H7 (cell line): Measurements from ENCODE around the gene LPP. TPM values are rescaled to one million over a fixed set of nuclear protein-coding genes. Genes with fewer than 3 reads are reported as not detected.
"Not testable (repeated sequence)": the region's sequence is repeated elsewhere in the genome, so short reads cannot be mapped to it uniquely, and the experiment has no call there.

Experiments
- DNase-seq: peaks from one replicate; pipeline ENCODE4 v3.0.0; 2012
- H3K27me3 ChIP-seq: 2 replicates; pipeline ENCODE4 v1.6.0; 2011; ENCODE audit warnings: mild to moderate bottlenecking, low read length; ENCODE audit not compliant: control insufficient read depth, insufficient read depth
- H3K36me3 ChIP-seq: replicated peaks from 2 replicates; pipeline ENCODE4 v1.5.1; 2011; ENCODE audit warnings: low read length; ENCODE audit not compliant: control insufficient read depth, insufficient read depth
- H3K4me3 ChIP-seq: 2 replicates; pipeline ENCODE4 v1.5.1; 2011; ENCODE audit warnings: low read depth, mild to moderate bottlenecking, control low read depth, low read length, moderate library complexity; ENCODE audit not compliant: insufficient read depth
- total RNA-seq: library from RNA; depleted of rRNA; stranded (reverse); fragments of >200 nt; shearing (Covaris generic); gene quantifications from 2 replicates; pipeline ENCODE4 v1.2.3, GENCODE V29; 2014

The LPP gene
- total RNA-seq, 1 experiment from 2014 or later: 14.5 TPM

DNA sequence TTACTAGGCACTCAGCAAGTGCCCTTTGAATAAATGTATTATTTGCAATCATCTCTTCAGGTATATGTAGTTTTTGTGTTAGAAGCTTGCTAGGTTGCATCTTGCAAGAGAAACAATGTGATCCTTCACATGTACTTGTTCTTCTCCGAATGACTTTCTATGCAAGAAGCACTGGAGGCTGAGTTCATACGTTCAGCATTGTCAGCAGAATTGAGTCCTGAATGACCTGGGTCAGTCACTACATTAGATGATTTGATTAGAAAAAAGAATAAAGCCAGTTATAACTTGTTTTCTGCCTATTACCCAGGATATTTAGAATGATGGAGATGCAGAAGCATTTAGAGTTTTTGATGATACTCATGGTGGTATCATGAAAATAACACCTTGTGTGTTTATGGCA is 538.7 kb downstream of the LPP start:
- no peak for DNase-seq
- Histone ChIP-seq H3K36me3 (no peaks in the 10 kb centered on the region), H3K27me3 (no peaks in the 10 kb centered on the region), H3K4me3 (no peak overlapping the region)

DNA sequence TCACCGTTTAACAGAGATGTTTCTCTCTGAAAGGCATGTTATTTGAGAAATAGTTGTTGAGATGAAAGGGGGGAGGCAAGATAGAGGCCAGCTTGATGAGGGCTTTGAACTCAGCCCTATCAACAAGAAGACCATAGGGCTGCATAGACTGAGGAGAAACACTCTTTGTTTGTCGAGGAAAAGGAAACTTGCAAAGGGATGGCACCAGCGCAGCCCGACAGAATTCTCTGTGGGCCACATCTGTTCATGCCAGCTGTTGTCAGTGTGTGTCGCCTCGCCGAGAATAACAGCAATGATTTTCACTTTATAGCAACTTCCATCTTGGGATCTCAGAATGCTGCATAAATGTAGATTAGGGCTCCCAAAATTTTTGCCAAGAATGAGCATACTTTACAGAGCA is 539.5 kb downstream of the LPP start:
- DNase-seq: no peak
- Histone ChIP-seq H3K36me3 (no peaks in the 10 kb centered on the region), H3K4me3 (no peak overlapping the region), H3K27me3 (no peaks in the 10 kb centered on the region)

DNA sequence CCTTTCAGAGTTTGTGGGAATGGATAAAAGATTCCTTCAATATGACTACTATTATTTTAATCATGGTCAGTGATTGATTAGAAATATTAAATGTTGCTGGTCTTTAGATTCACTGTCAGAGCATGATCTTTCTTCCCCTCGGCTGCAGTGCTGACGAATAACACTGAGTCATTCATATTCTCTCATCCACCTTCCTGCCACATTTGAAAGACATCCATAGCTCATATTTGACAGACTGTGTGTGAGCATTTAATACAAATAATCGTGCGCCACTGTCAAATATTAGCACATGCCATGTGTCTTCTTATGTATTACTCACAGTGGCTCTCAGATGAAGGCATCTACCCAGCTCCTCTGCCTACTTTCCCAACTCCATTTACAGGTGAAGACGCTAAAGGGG is 541.3 kb downstream of the LPP start:
- no peaks in the 10 kb centered on the region for H3K27me3 ChIP-seq
- no peaks in the 10 kb centered on the region for H3K36me3 ChIP-seq
- no peak overlapping the region for H3K4me3 ChIP-seq
- no peak for DNase-seq

DNA sequence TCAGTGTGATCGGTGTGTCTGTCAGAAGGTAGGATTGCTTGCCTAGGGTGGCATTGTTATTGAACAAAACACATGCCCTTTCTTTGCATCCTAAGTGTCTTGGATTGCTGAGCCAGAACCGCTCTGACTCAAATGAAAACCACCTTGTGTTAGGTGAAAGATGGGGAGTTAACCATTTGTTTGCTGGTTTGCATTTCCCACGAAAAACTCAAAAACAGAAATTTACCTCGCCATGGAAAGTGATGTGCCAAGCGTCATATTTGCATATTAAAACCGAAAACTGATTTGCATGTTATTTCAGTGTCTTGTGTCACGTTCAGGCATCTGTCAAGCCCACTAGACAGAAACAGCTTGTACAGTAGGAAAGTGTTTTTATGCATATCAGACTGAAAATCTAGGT is 543.2 kb downstream of the LPP start:
- no peak for DNase-seq
- Histone ChIP-seq H3K36me3 (no peaks in the 10 kb centered on the region), H3K4me3 (no peak overlapping the region), H3K27me3 (no peaks in the 10 kb centered on the region)

DNA sequence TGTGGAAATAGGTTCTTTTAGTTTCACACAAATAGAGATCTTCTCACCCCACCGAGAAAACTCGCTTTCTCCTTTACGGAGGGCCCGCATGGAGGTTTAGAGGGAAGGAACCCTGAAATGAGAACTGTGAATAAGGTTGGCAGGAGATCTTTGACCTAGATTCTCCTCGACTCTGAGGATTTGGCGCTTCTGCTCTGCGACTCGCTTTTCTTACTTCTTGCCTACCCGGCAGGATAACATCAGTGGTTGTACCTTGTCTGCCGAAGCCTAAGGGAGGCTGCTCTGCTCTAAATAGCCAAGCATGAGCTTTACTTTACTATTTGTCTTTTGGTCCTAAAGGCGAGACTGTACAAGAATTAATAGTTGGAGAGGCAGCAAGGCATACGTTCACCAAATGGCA is 544.5 kb downstream of the LPP start:
- H3K4me3 ChIP-seq: no peak overlapping the region

DNA sequence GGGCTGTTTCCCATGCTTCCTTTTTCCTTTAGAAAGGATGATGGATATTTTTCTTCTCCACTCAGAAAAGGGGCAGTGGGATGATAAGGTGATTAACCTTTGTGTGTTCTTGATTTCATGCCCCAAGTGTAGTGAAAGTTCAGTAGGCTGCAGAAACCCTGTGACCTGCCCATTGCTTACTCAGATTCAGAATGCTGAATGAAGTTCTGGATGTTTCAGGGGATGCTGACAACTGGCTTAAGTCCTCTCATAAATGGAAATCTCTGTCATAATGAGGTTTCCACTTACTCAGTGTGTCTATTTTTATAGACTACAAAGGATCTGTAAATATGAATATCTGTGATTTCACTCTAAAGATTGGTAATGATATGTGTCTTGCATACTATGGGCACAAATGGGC is 546.5 kb downstream of the LPP start:
- no peak for DNase-seq
- H3K36me3 ChIP-seq: no peaks in the 10 kb centered on the region
- no peaks in the 10 kb centered on the region for H3K27me3 ChIP-seq
- H3K4me3 ChIP-seq: no peak overlapping the region

More for the DNA sequence above, 544.5 kb downstream of the LPP start:
- Histone ChIP-seq H3K27me3 (no peaks in the 10 kb centered on the region), H3K36me3 (no peaks in the 10 kb centered on the region)
- DNase-seq: no peak

DNA sequence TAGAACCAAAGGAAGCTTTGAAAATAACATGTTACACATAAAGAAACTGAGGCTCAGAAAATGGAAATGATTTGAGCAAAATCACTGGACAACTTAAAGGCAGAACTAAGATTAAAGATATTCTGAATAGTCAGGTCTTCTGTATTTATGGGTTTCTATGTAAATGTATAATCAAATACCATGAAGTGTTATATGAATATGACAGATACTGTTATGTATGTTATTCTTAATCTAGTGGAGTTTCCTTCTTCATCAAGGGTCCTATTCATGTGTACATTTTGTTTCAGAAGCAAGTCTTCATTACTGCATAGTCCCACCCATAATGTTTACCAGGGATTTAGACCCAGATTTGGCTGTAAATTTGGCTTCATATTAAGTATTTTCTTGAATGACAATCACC is 547.0 kb downstream of the LPP start:
- DNase-seq: no peak
- Histone ChIP-seq H3K4me3 (no peak overlapping the region), H3K36me3 (no peaks in the 10 kb centered on the region), H3K27me3 (no peaks in the 10 kb centered on the region)

DNA sequence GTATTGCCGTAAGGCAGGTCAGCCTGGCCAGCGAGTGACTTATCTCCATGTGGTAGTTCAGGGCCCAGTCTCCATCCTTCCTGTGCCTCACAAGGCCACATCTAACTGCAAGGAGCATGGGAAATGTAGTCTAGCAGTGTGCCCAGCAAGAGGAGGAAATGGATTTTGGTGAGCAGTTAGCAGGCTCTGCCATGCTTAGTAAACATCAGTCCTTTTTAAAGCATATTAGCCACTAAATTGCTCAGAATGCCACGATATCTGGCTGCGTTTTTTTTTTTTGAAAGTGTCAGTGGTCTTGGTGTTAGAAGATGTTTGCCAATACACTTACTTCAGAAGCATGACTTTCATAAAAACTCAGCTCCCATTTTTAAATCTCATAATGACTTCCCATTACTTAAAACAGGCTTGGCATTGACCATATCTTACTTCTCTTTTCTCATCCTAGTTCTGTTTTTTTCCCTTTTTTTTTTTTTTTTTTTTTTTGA is 547.6 kb downstream of the LPP start:
- H3K4me3 ChIP-seq: no peak overlapping the region
- no peaks in the 10 kb centered on the region for H3K36me3 ChIP-seq
- DNase-seq: no peak
- no peaks in the 10 kb centered on the region for H3K27me3 ChIP-seq

DNA sequence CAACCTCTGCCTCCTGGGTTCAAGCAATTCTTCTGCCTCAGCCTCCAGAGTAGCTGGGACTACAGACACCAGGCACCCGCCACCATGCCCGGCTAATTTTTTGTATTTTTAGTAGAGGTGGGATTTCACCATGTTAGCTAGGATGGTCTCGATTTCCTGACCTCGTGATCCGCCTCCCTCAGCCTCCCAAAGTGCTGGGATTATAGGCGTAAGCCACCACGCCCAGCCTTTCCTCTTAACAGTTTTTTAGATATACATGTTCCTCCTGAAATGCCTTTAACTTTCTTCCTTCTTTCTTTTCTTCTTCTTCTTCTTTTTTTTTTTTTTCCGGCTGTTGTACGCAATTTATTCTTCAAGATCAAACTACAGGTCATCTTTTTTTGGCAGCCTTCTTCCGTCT is 548.1 kb downstream of the LPP start:
- not testable (repeated sequence) for H3K36me3 ChIP-seq, H3K4me3 ChIP-seq, H3K27me3 ChIP-seq, DNase-seq

DNA sequence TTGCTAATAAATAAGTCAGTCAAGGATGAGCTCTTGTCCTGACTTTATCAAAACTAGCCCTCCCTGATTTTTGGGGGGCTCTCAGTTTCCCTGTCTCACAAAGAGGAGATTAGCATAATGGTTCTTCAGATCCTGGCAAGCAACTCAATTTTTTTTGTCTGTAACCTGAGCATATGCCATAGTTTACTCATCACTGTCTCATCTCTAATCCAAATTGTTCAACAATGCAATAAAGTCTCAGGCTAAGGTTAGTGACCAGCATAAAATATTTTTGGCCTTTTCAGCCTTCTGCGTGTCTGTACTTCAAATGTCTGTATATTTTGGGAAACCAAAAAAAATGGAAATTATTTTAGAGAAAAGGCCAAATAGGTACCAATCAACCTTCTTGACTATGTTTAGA is 552.2 kb downstream of the LPP start:
- no peaks in the 10 kb centered on the region for H3K27me3 ChIP-seq
- no peak overlapping the region for H3K4me3 ChIP-seq
- no peaks in the 10 kb centered on the region for H3K36me3 ChIP-seq
- DNase-seq: no peak

DNA sequence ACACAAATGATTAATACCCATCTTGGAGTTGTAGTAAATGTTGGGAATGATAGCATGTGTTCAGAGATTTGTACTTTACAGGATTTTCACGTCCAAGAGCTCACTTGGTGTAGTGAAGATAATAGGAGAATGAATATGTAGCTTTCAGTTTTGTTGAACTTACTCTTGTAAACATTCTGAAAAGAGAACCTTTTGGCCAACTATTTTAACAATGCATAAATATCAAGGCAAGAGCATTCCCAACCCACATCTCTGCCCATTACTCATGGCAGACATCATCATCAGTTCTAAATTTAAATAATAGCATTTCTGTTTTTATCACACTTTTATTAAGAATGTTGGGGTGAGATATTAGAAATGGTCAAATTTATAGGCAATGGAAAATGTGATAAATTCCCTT is 552.6 kb downstream of the LPP start:
- H3K4me3 ChIP-seq: no peak overlapping the region
- no peak for DNase-seq
- no peaks in the 10 kb centered on the region for H3K27me3 ChIP-seq
- H3K36me3 ChIP-seq: no peaks in the 10 kb centered on the region

DNA sequence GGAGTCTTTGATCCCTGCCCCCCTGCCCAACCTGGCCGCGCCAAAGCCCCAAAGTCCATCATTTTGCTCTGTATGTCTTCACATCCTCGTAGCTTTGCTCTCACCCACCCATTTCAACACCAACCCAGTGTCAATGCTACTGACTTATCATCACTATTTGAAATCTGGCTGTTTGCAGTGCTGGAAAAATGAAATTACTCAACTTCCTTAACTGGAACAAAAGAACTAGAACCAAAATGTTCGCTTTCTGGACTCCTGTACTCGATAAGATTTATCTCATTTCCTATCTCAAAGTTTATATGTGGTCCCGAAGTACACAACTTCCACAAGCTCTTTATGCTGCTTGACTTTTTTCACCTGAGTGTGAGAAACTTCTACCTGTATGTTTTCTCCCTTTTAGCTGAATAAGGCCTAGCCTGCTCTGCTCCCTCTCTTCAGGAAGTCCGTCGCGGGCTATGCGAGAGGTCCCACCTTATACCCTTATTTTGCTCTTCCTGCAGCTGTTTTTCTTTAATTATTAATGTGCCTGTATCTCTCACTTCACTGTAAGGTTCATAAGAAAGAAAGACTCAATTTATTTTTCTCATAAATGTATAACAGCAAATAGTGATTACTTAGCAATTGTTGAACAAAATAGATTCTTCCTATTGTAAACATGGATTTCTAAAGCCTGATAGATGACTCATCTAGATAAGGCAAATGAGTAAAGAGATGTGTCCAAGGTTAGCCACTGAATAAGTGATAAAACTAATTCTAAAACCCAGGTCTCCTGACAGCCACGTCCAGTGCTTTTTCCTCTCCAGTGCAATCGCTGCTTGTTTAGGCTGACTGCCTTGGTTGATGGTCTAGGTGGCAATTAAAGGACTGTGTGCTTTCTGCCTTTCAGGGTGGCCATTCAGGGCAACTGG is 553.7 kb downstream of the LPP start:
- Histone ChIP-seq H3K36me3 (no peaks in the 10 kb centered on the region), H3K27me3 (no peaks in the 10 kb centered on the region), H3K4me3 (no peak overlapping the region)
- no peak for DNase-seq

DNA sequence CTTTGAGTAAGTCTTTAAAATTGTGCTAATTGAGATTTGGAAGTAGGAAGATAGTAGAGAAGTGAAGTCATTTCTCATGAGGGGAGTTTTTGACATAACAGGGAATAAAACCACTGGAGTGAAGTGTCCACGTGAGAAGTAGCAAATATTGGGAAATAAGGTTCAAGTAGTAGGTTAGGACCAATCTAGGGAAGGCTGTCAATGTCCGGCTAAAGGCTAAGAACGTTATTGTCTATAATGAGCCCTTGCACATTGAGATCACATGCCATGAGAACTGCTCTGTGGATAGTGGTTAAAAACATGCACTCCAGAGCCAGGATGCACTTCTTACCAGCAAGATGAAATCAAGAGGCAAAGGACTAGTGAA is 557.9 kb downstream of the LPP start:
- DNase-seq: no peak
- Histone ChIP-seq H3K4me3 (no peak overlapping the region), H3K27me3 (no peaks in the 10 kb centered on the region), H3K36me3 (no peaks in the 10 kb centered on the region)

DNA sequence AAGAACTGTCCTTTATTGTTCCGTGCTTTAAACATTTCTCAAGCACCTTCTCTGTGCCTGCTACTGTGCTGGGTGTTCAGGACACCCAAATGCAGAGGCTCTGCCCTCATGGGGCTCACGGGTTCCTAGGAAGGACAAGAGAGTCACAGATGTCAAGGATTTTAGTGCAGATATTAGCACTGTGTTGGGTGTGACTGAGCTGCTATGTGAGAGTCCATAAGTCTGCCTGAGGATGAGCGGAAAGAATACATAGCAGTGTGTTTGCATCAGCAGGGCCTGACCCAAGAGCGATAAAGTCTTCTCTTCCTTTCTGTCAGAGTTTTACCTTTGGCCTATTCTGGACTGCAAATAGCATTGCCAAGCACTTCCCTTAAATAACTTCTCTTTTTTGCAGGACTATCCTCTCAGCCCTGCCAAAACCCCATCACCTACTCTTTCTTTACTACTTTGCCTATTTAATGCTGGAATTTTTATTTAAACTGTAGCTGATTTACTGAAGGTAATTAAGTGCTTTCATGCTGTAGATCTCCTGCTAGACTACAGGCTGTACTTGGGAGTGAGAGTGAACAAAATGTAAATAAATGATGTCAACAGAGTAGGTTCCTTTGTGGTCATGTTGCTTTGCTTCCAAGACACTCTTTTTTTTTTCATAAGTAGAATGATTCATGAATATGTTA is 558.4 kb downstream of the LPP start:
- Histone ChIP-seq H3K4me3 (no peak overlapping the region), H3K27me3 (no peaks in the 10 kb centered on the region), H3K36me3 (no peaks in the 10 kb centered on the region)
- no peak for DNase-seq

DNA sequence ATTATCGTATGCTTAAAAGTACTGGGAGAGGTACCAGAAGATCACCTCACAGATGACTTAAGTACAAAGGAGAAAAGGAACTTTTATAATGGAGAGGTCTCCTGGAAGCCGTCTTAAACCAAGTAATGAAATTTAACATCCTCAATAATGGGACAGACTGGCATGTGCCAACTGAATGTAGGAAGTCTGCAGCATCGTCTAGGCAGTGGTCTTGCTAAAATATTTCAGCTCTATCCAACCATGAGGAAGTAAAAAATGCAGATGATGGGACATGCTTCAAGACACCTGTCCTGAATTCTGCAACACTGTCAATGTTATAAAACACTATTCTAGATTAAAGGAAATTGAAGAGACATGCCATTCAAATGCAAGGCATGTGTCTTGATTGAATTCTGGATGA is 559.0 kb downstream of the LPP start:
- Histone ChIP-seq H3K27me3 (no peaks in the 10 kb centered on the region), H3K4me3 (no peak overlapping the region), H3K36me3 (no peaks in the 10 kb centered on the region)
- no peak for DNase-seq
